Loucy (cell line): Measurements from ENCODE around the gene ADORA1.

Source experiments
- H2AFZ ChIP-seq: fragments of 200-600 bp; sonication (generic); 2 replicates; pipeline ENCODE4 v1.6.0; 2016; ENCODE audit warnings: antibody characterized with exemption, mild to moderate bottlenecking, low read length, moderate library complexity
- H3F3A ChIP-seq: fragments of 200-600 bp; 2 replicates; pipeline ENCODE4 v1.6.0; 2016; ENCODE audit warnings: antibody characterized with exemption, low read depth, mild to moderate bottlenecking
- H3K27me3 ChIP-seq: fragments of 200-600 bp; sonication (generic); 2 replicates; pipeline ENCODE4 v1.6.1; 2014; ENCODE audit warnings: low read length, mild to moderate bottlenecking; ENCODE audit not compliant: insufficient read depth, poor library complexity, severe bottlenecking
- H3K36me3 ChIP-seq: fragments of 200-600 bp; sonication (generic); 2 replicates; pipeline ENCODE4 v1.6.1; 2016; ENCODE audit warnings: low read length; ENCODE audit not compliant: insufficient read depth
- H3K4me1 ChIP-seq: fragments of 200-600 bp; sonication (generic); 2 replicates; pipeline ENCODE4 v1.5.1; 2014; ENCODE audit warnings: low read length, mild to moderate bottlenecking; ENCODE audit not compliant: insufficient read depth, poor library complexity, severe bottlenecking
- H3K4me2 ChIP-seq: fragments of 200-600 bp; sonication (generic); 2 replicates; pipeline ENCODE4 v1.6.0; 2014; ENCODE audit warnings: antibody characterized with exemption, low read length, low read depth, mild to moderate bottlenecking; ENCODE audit not compliant: poor library complexity, severe bottlenecking
- H3K4me3 ChIP-seq: fragments of 200-600 bp; sonication (generic); 2 replicates; pipeline ENCODE4 v1.5.1; 2014; ENCODE audit warnings: low read length, mild to moderate bottlenecking, mixed read lengths; ENCODE audit not compliant: poor library complexity, severe bottlenecking
- H3K79me2 ChIP-seq: fragments of 200-600 bp; sonication (generic); 2 replicates; pipeline ENCODE4 v1.6.1; 2014; ENCODE audit warnings: low read length; ENCODE audit not compliant: insufficient read depth
- H3K9ac ChIP-seq: fragments of 200-600 bp; sonication (generic); 2 replicates; pipeline ENCODE4 v1.6.0; 2014; ENCODE audit warnings: mild to moderate bottlenecking, low read depth, low read length, moderate library complexity; ENCODE audit not compliant: poor library complexity, severe bottlenecking
- H3K9me2 ChIP-seq: fragments of 200-600 bp; sonication (generic); replicated peaks from 2 replicates; pipeline ENCODE4 v1.6.1; 2016; ENCODE audit warnings: low read depth, low read length, mixed read lengths
- H3K9me3 ChIP-seq: fragments of 200-600 bp; sonication (generic); 2 replicates; pipeline ENCODE4 v1.6.1; 2014; ENCODE audit warnings: mild to moderate bottlenecking, antibody characterized with exemption, low read length, low read depth; ENCODE audit not compliant: insufficient read depth
- H4K20me1 ChIP-seq: fragments of 200-600 bp; sonication (generic); 2 replicates; pipeline ENCODE4 v1.6.0; 2014; ENCODE audit warnings: antibody characterized with exemption, low read length, mild to moderate bottlenecking; ENCODE audit not compliant: insufficient read depth, poor library complexity, severe bottlenecking
- EZH2phosphoT487 ChIP-seq: fragments of 200-600 bp; IDR thresholded peaks from 2 replicates; pipeline ENCODE4 v1.6.1; 2018; ENCODE audit warnings: antibody characterized with exemption, mild to moderate bottlenecking, moderate library complexity, borderline replicate concordance
- TF ChIP-seq, protein P1 (sequence below): fragments of 200-600 bp; sonication (generic); conservative IDR thresholded peaks from 2 replicates; pipeline ENCODE4 v1.5.1; 2014; ENCODE audit warnings: mild to moderate bottlenecking, antibody characterized with exemption, low read length

The ADORA1 gene

GRCh38 chr1:203199816-203200571, 72.5 kb downstream of the ADORA1 start:
- no peaks in the 10 kb centered on the region for H3K9me2 ChIP-seq
- no peaks in the 10 kb centered on the region for H4K20me1 ChIP-seq
- no peaks in the 10 kb centered on the region for H3F3A ChIP-seq
- no peaks in the 10 kb centered on the region for H3K9me3 ChIP-seq
- H3K9ac ChIP-seq = no peak overlapping the region
- H3K4me2 ChIP-seq = no peak overlapping the region
- no peaks in the 10 kb centered on the region for H3K79me2 ChIP-seq
- H3K4me3 ChIP-seq = no peak overlapping the region
- no peaks in the 10 kb centered on the region for H3K36me3 ChIP-seq
- TF ChIP-seq, protein P1, sequence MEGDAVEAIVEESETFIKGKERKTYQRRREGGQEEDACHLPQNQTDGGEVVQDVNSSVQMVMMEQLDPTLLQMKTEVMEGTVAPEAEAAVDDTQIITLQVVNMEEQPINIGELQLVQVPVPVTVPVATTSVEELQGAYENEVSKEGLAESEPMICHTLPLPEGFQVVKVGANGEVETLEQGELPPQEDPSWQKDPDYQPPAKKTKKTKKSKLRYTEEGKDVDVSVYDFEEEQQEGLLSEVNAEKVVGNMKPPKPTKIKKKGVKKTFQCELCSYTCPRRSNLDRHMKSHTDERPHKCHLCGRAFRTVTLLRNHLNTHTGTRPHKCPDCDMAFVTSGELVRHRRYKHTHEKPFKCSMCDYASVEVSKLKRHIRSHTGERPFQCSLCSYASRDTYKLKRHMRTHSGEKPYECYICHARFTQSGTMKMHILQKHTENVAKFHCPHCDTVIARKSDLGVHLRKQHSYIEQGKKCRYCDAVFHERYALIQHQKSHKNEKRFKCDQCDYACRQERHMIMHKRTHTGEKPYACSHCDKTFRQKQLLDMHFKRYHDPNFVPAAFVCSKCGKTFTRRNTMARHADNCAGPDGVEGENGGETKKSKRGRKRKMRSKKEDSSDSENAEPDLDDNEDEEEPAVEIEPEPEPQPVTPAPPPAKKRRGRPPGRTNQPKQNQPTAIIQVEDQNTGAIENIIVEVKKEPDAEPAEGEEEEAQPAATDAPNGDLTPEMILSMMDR = no peak
- no peak for TF ChIP-seq EZH2phosphoT487
- peaks cover 3% of the 10 kb centered on the region for H3K4me1 ChIP-seq
- no peaks in the 10 kb centered on the region for H3K27me3 ChIP-seq
- H2AFZ ChIP-seq = no peak overlapping the region

GRCh38 chr1:203200916-203201315, 73.4 kb downstream of the ADORA1 start:
- Histone ChIP-seq H3K9me3 (no peaks in the 10 kb centered on the region), H3K9me2 (no peaks in the 10 kb centered on the region), H3K4me1 (peaks cover 3% of the 10 kb centered on the region), H3K27me3 (no peaks in the 10 kb centered on the region), H3F3A (no peaks in the 10 kb centered on the region), H3K4me2 (no peak overlapping the region), H3K4me3 (no peak overlapping the region), H3K79me2 (no peaks in the 10 kb centered on the region), H3K36me3 (no peaks in the 10 kb centered on the region), H3K9ac (no peak overlapping the region), H2AFZ (no peak overlapping the region), H4K20me1 (no peaks in the 10 kb centered on the region)
- TF ChIP-seq, protein P1 = no peak
- TF ChIP-seq EZH2phosphoT487 = no peak

- H3K4me3 ChIP-seq = no peak overlapping the region
- H3K9me2 ChIP-seq = no peaks in the 10 kb centered on the region
- no peaks in the 10 kb centered on the region for H3K9me3 ChIP-seq
- no peak overlapping the region for H3K4me2 ChIP-seq
- H3K9ac ChIP-seq = no peak overlapping the region
- no peaks in the 10 kb centered on the region for H3F3A ChIP-seq
- H3K27me3 ChIP-seq = no peaks in the 10 kb centered on the region
- H3K4me1 ChIP-seq = peaks cover 3% of the 10 kb centered on the region
- TF ChIP-seq, protein P1 = no peak
- no peak for TF ChIP-seq EZH2phosphoT487
- H4K20me1 ChIP-seq = no peaks in the 10 kb centered on the region
- H2AFZ ChIP-seq = no peak overlapping the region
- no peaks in the 10 kb centered on the region for H3K36me3 ChIP-seq
- H3K79me2 ChIP-seq = no peaks in the 10 kb centered on the region
Measured at GRCh38 chr1:203201516-203202205, 74.1 kb downstream of the ADORA1 start.
